ENCODE data around the gene DROSHA. TPM values are rescaled to one million over a fixed set of nuclear protein-coding genes. Genes with fewer than 3 reads are reported as not detected.

Gene DROSHA
- total RNA-seq, 1 experiment from 2014 or later, result 57.7 TPM

- H3K4me1 Mint-ChIP-seq (ENCODE audit: insufficient read depth, unreplicated experiment), result peaks cover 5% of the 10 kb centered on the region
- H3K27ac Mint-ChIP-seq (ENCODE audit: low read depth, unreplicated experiment), result no peak overlapping the region
- no TSS peak for BruUV-seq (replicated peaks)
- DNase-seq (ENCODE audit: unreplicated experiment), result no peak
- H3K9me3 Mint-ChIP-seq (ENCODE audit: unreplicated experiment), result no peaks in the 10 kb centered on the region
- TF ChIP-seq CTCF (IDR thresholded peaks at IDR 0.05; ENCODE audit: unreplicated experiment), result no peak
- no peaks in the 10 kb centered on the region for H3K27me3 Mint-ChIP-seq (ENCODE audit: insufficient read depth, unreplicated experiment)
- ChIA-PET CTCF (no interaction called here), POLR2A (interaction anchor here (0.7 to 0.8 kb wide), 2 partner anchors 32 to 49 kb away, joined by 3 read pairs; no protein-coding TSS in a partner anchor)
- no peaks in the 10 kb centered on the region for H3K36me3 Mint-ChIP-seq (ENCODE audit: insufficient read depth, unreplicated experiment)
- no peak overlapping the region for H3K4me3 Mint-ChIP-seq (ENCODE audit: unreplicated experiment)
- intact Hi-C loops (cut with micrococcal nuclease), result no loop called here
These were observed 154.5 kb downstream of the DROSHA start for GRCh38 chr5:31377274-31377946.

GRCh38 chr5:31375999-31376720, 155.7 kb downstream of the DROSHA start:
- intact Hi-C loops (cut with micrococcal nuclease), result no loop called here
- Mint-ChIP-seq H3K27ac (ENCODE audit: low read depth, unreplicated experiment) (no peak overlapping the region), H3K9me3 (ENCODE audit: unreplicated experiment) (no peaks in the 10 kb centered on the region), H3K4me3 (ENCODE audit: unreplicated experiment) (no peak overlapping the region), H3K36me3 (ENCODE audit: insufficient read depth, unreplicated experiment) (no peaks in the 10 kb centered on the region), H3K4me1 (ENCODE audit: insufficient read depth, unreplicated experiment) (peaks cover 5% of the 10 kb centered on the region), H3K27me3 (ENCODE audit: insufficient read depth, unreplicated experiment) (no peaks in the 10 kb centered on the region)
- TF ChIP-seq CTCF (IDR thresholded peaks at IDR 0.05; ENCODE audit: unreplicated experiment), result no peak
- no peak for DNase-seq (ENCODE audit: unreplicated experiment)
- no TSS peak for BruUV-seq (replicated peaks)
- POLR2A ChIA-PET, result no interaction called here
- CTCF ChIA-PET, result interaction anchor here (0.6 kb wide), 1 partner anchor 8 kb away, joined by 5 read pairs; no protein-coding TSS in a partner anchor

GRCh38 chr5:31372124-31372523, 159.8 kb downstream of the DROSHA start:
- intact Hi-C loops (cut with micrococcal nuclease), result no loop called here
- no TSS peak for BruUV-seq (replicated peaks)
- DNase-seq (ENCODE audit: unreplicated experiment), result no peak
- no peaks in the 10 kb centered on the region for H3K36me3 Mint-ChIP-seq (ENCODE audit: insufficient read depth, unreplicated experiment)
- POLR2A ChIA-PET, result no interaction called here
- CTCF ChIA-PET, result no interaction called here
- H3K27ac Mint-ChIP-seq (ENCODE audit: low read depth, unreplicated experiment), result no peak overlapping the region
- TF ChIP-seq CTCF (IDR thresholded peaks at IDR 0.05; ENCODE audit: unreplicated experiment), result no peak
- H3K4me1 Mint-ChIP-seq (ENCODE audit: insufficient read depth, unreplicated experiment), result no peaks in the 10 kb centered on the region
- no peaks in the 10 kb centered on the region for H3K27me3 Mint-ChIP-seq (ENCODE audit: insufficient read depth, unreplicated experiment)
- H3K9me3 Mint-ChIP-seq (ENCODE audit: unreplicated experiment), result no peaks in the 10 kb centered on the region
- H3K4me3 Mint-ChIP-seq (ENCODE audit: unreplicated experiment), result no peak overlapping the region

- CTCF ChIA-PET, result no interaction called here
These were observed 165.0 kb downstream of the DROSHA start for GRCh38 chr5:31366941-31367340.

More at GRCh38 chr5:31366941-31367340, 165.0 kb downstream of the DROSHA start:
- Mint-ChIP-seq H3K9me3 (ENCODE audit: unreplicated experiment) (no peaks in the 10 kb centered on the region), H3K36me3 (ENCODE audit: insufficient read depth, unreplicated experiment) (no peaks in the 10 kb centered on the region), H3K4me1 (ENCODE audit: insufficient read depth, unreplicated experiment) (no peaks in the 10 kb centered on the region), H3K27ac (ENCODE audit: low read depth, unreplicated experiment) (no peak overlapping the region), H3K27me3 (ENCODE audit: insufficient read depth, unreplicated experiment) (no peaks in the 10 kb centered on the region), H3K4me3 (ENCODE audit: unreplicated experiment) (no peak overlapping the region)
- DNase-seq (ENCODE audit: unreplicated experiment), result no peak
- POLR2A ChIA-PET, result no interaction called here
- BruUV-seq (replicated peaks), result no TSS peak
- TF ChIP-seq CTCF (IDR thresholded peaks at IDR 0.05; ENCODE audit: unreplicated experiment), result no peak
- intact Hi-C loops (cut with micrococcal nuclease), result no loop called here

Data from MCF 10A (cell line).